Esophagus squamous epithelium (tissue), 4 donors: ENCODE data around the gene LRP1.
A peak's percentile ranks its signal among the peaks of the same experiment; 100 is the strongest.

Experiments
- CTCF ChIP-seq, 6 experiments: fragments of 450-650 bp in 4 of 6; fragments of 200-600 bp in 2 of 6; sonication (generic) in 2 of 6; IDR thresholded peaks; one replicate each; pipeline ENCODE4 v1.5.1; 2016 to 2019; ENCODE audit warnings: antibody characterized with exemption in 6 of 6, mild to moderate bottlenecking in 4 of 6, moderate library complexity in 4 of 6
- POLR2A ChIP-seq, 4 donors: fragments of 450-650 bp; IDR thresholded peaks; one replicate each; pipeline ENCODE4 v1.6.1; 2017; ENCODE audit warnings: antibody characterized with exemption in 4 of 4, mild to moderate bottlenecking in 4 of 4, moderate library complexity in 3 of 4

- TF ChIP-seq CTCF (IDR thresholded peaks at IDR 0.05): peak in 2 of 6 experiments; percentile 31 to 59
- peak in 2 of 4 donors; percentile 36 to 41 for TF ChIP-seq POLR2A (IDR thresholded peaks at IDR 0.05)
Observed at GRCh38 chr12:57229634-57230380, 101.5 kb downstream of the LRP1 start, which contains the start of gene SHMT2.
